Amygdala (tissue), 56 donors: ENCODE results near the gene ARPP21.

Experiments
- DNase-seq, 56 donors: peaks; one replicate each; lab custom pipeline; 2025; lab: John Stamatoyannopoulos, UW

Gene ARPP21

GRCh38 chr3:35723480-35724097 lies 84.3 kb downstream of the ARPP21 start:
- no peak for DNase-seq

GRCh38 chr3:35724106-35724505 lies 84.8 kb downstream of the ARPP21 start:
- DNase-seq = no peak

- DNase-seq = no peak
Observed at GRCh38 chr3:35727179-35727578, 87.9 kb downstream of the ARPP21 start.

GRCh38 chr3:35733341-35733740 lies 94.0 kb downstream of the ARPP21 start:
- DNase-seq = peak in 1 of 56 donors; percentile 7

GRCh38 chr3:35733864-35734263 lies 94.5 kb downstream of the ARPP21 start:
- no peak for DNase-seq

GRCh38 chr3:35737080-35737479 lies 97.8 kb downstream of the ARPP21 start:
- DNase-seq = no peak

- DNase-seq = no peak
Observed at GRCh38 chr3:35737527-35737926, 98.2 kb downstream of the ARPP21 start.

GRCh38 chr3:35737934-35738706 lies 98.8 kb downstream of the ARPP21 start:
- no peak for DNase-seq

GRCh38 chr3:35739181-35739809 lies 100.0 kb downstream of the ARPP21 start:
- DNase-seq = no peak

- DNase-seq = no peak
Observed at GRCh38 chr3:35739964-35740527, 100.7 kb downstream of the ARPP21 start.

GRCh38 chr3:35743218-35743617 lies 103.9 kb downstream of the ARPP21 start:
- no peak for DNase-seq

- DNase-seq = peak in 18 of 56 donors; percentile 3 to 43 (median 18)
Observed at GRCh38 chr3:35744419-35744818, 105.1 kb downstream of the ARPP21 start.

- DNase-seq = no peak
Observed at GRCh38 chr3:35745351-35745750, 106.0 kb downstream of the ARPP21 start.

GRCh38 chr3:35745802-35746484 lies 106.6 kb downstream of the ARPP21 start:
- DNase-seq = no peak

- DNase-seq = no peak
Observed at GRCh38 chr3:35746492-35746891, 107.2 kb downstream of the ARPP21 start.

- no peak for DNase-seq
Observed at GRCh38 chr3:35748144-35748543, 108.8 kb downstream of the ARPP21 start.

- no peak for DNase-seq
Observed at GRCh38 chr3:35751207-35751606, 111.9 kb downstream of the ARPP21 start.

- DNase-seq = no peak
Observed at GRCh38 chr3:35757991-35758757, 118.8 kb downstream of the ARPP21 start.

GRCh38 chr3:35760146-35760545 lies 120.8 kb downstream of the ARPP21 start:
- peak in 18 of 56 donors; percentile 5 to 56 (median 20) for DNase-seq

- no peak for DNase-seq
Observed at GRCh38 chr3:35761311-35761710, 122.0 kb downstream of the ARPP21 start.
